Testis (tissue), 2 donors: Measurements from ENCODE around the gene ZNF275.

Experiments used
- CTCF ChIP-seq, 3 experiments: fragments of 450-650 bp in 2 of 3; fragments of 200-600 bp in 1 of 3; sonication (generic) in 1 of 3; IDR thresholded peaks; one replicate each; pipeline ENCODE4 v1.5.1; 2016 to 2019; ENCODE audit warnings: antibody characterized with exemption in 3 of 3, mild to moderate bottlenecking in 2 of 3, moderate library complexity in 1 of 3
- POLR2A ChIP-seq: fragments of 450-650 bp; IDR thresholded peaks from one replicate; pipeline ENCODE4 v1.6.1; 2017; ENCODE audit warnings: antibody characterized with exemption, mild to moderate bottlenecking, moderate library complexity

GRCh38 chrX:153336121-153336894, 2.4 kb downstream of the ZNF275 start:
- TF ChIP-seq CTCF (IDR thresholded peaks at IDR 0.05): no peak
- TF ChIP-seq POLR2A: no peak
